Neutrophil (primary cell): ENCODE results near the gene NOL6.

ENCODE experiments used
- H3K27ac ChIP-seq: fragments of 200-600 bp; sonication (generic); 2 replicates; pipeline ENCODE4 v1.5.1; 2016; ENCODE audit warnings: mild to moderate bottlenecking, moderate library complexity
- H3K27me3 ChIP-seq: fragments of 200-600 bp; sonication (generic); 2 replicates; pipeline ENCODE4 v1.6.0; 2016; ENCODE audit warnings: mild to moderate bottlenecking
- H3K36me3 ChIP-seq: fragments of 200-600 bp; sonication (generic); 2 replicates; pipeline ENCODE4 v1.5.1; 2017
- H3K4me1 ChIP-seq, 2 experiments: fragments of 200-600 bp in 1 of 2; sonication (generic) in 1 of 2; 1 replicate in 1 of 2; 2 replicates in 1 of 2; pipeline versions ENCODE4 v1.5.1 to v1.6.1; 2013 to 2016; ENCODE audit warnings: low read depth in 1 of 2, low read length in 1 of 2, mild to moderate bottlenecking in 1 of 2, moderate library complexity in 1 of 2; ENCODE audit not compliant: control insufficient read depth in 1 of 2, insufficient read depth in 1 of 2
- H3K4me3 ChIP-seq, 2 experiments: fragments of 200-600 bp in 1 of 2; sonication (generic) in 1 of 2; 1 replicate in 1 of 2; 2 replicates in 1 of 2; pipeline ENCODE4 v1.5.1; 2013 to 2016; ENCODE audit warnings: low read depth in 1 of 2, low read length in 1 of 2, mild to moderate bottlenecking in 1 of 2, moderate library complexity in 1 of 2
- H3K9me3 ChIP-seq: fragments of 200-600 bp; sonication (generic); 2 replicates; pipeline ENCODE4 v1.5.1; 2016
- TF ChIP-seq, protein P1 (sequence below): fragments of 200-600 bp; sonication (generic); IDR thresholded peaks from 2 replicates; pipeline ENCODE4 v1.5.1; 2016; ENCODE audit warnings: antibody characterized with exemption

Gene NOL6

GRCh38 chr9:33480976-33481375 lies 7.3 kb upstream of the NOL6 start:
- no peak overlapping the region for H3K27ac ChIP-seq
- H3K4me1 ChIP-seq, result no peaks in the 10 kb centered on the region
- no peaks in the 10 kb centered on the region for H3K9me3 ChIP-seq
- H3K27me3 ChIP-seq, result no peaks in the 10 kb centered on the region
- TF ChIP-seq, protein P1, sequence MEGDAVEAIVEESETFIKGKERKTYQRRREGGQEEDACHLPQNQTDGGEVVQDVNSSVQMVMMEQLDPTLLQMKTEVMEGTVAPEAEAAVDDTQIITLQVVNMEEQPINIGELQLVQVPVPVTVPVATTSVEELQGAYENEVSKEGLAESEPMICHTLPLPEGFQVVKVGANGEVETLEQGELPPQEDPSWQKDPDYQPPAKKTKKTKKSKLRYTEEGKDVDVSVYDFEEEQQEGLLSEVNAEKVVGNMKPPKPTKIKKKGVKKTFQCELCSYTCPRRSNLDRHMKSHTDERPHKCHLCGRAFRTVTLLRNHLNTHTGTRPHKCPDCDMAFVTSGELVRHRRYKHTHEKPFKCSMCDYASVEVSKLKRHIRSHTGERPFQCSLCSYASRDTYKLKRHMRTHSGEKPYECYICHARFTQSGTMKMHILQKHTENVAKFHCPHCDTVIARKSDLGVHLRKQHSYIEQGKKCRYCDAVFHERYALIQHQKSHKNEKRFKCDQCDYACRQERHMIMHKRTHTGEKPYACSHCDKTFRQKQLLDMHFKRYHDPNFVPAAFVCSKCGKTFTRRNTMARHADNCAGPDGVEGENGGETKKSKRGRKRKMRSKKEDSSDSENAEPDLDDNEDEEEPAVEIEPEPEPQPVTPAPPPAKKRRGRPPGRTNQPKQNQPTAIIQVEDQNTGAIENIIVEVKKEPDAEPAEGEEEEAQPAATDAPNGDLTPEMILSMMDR, result no peak
- H3K36me3 ChIP-seq, result no peaks in the 10 kb centered on the region
- no peak overlapping the region for H3K4me3 ChIP-seq

DNA sequence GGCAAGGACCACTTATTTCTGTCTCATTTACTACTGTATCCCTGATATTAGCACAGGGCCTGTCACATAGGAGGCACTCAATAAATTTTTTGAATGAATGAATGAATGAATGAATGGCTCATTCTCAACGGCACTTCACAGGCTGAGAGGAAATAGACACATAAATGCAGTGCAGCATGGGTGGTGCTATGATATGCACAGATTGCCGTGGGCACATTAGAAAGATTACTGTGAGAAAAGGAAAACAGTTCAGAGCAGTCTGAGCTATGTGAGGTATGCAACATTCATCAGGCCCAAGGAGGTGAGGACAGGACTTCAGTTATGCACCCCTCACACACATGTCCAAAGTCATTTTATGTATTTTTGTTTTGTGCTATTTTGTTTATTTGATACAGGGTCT lies 6.4 kb upstream of the NOL6 start:
- no peak overlapping the region for H3K27ac ChIP-seq
- H3K4me3 ChIP-seq, result no peak overlapping the region
- no peaks in the 10 kb centered on the region for H3K4me1 ChIP-seq
- no peaks in the 10 kb centered on the region for H3K27me3 ChIP-seq
- H3K36me3 ChIP-seq, result no peaks in the 10 kb centered on the region
- TF ChIP-seq, protein P1, result no peak
- no peaks in the 10 kb centered on the region for H3K9me3 ChIP-seq

GRCh38 chr9:33476503-33476902 lies 2.8 kb upstream of the NOL6 start:
- TF ChIP-seq, protein P1, result no peak
- no peak overlapping the region for H3K4me3 ChIP-seq
- no peaks in the 10 kb centered on the region for H3K9me3 ChIP-seq
- H3K27ac ChIP-seq, result no peak overlapping the region
- H3K36me3 ChIP-seq, result peaks cover 5% of the 10 kb centered on the region
- H3K27me3 ChIP-seq, result no peaks in the 10 kb centered on the region
- H3K4me1 ChIP-seq, result peaks cover 13 to 18% of the 10 kb centered on the region in 2 experiments

- Histone ChIP-seq H3K27ac (no peak overlapping the region), H3K4me3 (no peak overlapping the region), H3K27me3 (no peaks in the 10 kb centered on the region), H3K9me3 (no peaks in the 10 kb centered on the region), H3K4me1 (peaks cover 13 to 18% of the 10 kb centered on the region in 2 experiments), H3K36me3 (peaks cover 12% of the 10 kb centered on the region)
- TF ChIP-seq, protein P1, result no peak
Measured at GRCh38 chr9:33475357-33475756, 1.6 kb upstream of the NOL6 start.

DNA sequence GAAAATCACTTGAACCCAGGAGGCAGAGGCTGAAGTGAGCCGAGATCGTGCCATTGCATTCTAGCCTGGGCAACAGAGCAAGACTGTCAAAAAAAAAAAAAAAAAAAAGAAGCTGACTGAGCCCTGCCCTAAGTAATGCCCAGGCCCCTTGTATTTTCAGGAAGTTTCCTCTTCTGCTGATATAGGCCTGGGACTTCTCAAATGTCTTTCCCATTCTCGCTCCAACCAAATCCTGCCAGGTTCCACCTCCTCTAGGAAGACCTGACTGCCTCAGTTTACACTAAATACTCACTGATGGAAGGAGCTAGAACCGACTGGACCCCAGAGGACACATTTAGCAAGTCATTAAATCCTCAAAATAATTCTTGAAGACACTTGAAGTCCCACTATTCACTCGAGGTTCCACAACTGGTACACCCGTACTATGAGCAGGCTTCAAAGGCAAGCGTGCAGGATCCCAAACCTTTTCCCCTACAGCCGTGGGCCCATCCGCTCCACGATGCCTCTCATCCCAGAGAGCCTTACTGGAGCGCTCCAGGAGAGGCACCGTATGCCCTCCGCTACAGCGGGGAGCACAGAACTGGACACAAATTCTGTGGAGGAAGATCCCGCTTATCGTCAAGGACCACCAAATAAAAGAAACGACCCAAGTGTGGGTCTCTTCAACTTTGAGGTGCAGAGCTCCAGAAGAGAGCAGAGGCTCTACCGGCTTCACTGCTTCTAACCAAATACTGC lies 676 bp downstream of the NOL6 start:
- no peaks in the 10 kb centered on the region for H3K27me3 ChIP-seq
- peaks cover 13 to 18% of the 10 kb centered on the region in 2 experiments for H3K4me1 ChIP-seq
- peak overlapping the region; percentile 78 for H3K27ac ChIP-seq
- TF ChIP-seq, protein P1, result no peak
- H3K36me3 ChIP-seq, result peaks cover 36% of the 10 kb centered on the region
- H3K9me3 ChIP-seq, result no peaks in the 10 kb centered on the region
- H3K4me3 ChIP-seq, result peak overlapping the region; percentile 86
